Gastrocnemius medialis (tissue), 4 donors: ENCODE measurements around the gene C11orf86.

Experiments used
- POLR2A ChIP-seq, 2 donors: fragments of 450-650 bp; IDR thresholded peaks; one replicate each; pipeline ENCODE4 v1.6.1; 2017; ENCODE audit warnings: antibody characterized with exemption in 2 of 2, mild to moderate bottlenecking in 2 of 2, moderate library complexity in 2 of 2
- TF ChIP-seq, protein P1 (sequence below), 5 experiments: fragments of 450-650 bp in 3 of 5; fragments of 200-600 bp in 2 of 5; sonication (generic) in 2 of 5; IDR thresholded peaks in 4 of 5; conservative IDR thresholded peaks in 1 of 5; 1 replicate in 4 of 5; 2 replicates in 1 of 5; pipeline ENCODE4 v1.5.1; 2016 to 2019; ENCODE audit warnings: antibody characterized with exemption in 5 of 5, mild to moderate bottlenecking in 3 of 5, moderate library complexity in 3 of 5

DNA sequence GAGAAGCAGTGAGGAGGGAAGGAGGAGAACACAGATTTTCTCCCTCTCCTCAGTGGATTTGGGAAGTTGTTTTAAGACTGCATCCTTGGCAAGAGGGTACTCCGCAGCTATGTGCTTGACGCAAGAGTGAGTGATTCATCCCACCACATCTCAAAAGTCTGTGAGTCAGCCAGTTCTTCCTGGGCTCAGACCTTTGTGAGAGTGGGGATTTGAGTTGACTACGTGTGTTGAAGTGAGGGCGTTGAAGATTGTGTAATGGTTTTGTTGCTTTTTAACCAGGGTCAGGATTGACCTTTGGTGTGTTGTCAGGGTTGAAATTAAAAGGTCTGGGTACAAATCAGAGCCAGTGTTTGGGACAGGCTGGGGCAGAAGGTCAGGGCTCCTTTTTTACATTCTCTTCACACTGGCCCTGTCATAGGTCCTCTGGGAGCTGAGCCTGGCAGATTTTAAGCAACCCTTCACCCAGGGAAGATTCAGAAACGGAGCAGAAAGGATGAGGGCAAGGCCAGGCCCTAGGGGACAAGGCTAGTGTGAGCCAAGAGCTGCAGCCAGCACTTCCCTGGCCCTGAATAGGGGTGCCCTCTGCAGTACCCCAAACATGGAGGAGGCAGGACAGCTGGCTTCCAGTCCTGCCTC, 4.2 kb upstream of the C11orf86 start:
- TF ChIP-seq, protein P1, sequence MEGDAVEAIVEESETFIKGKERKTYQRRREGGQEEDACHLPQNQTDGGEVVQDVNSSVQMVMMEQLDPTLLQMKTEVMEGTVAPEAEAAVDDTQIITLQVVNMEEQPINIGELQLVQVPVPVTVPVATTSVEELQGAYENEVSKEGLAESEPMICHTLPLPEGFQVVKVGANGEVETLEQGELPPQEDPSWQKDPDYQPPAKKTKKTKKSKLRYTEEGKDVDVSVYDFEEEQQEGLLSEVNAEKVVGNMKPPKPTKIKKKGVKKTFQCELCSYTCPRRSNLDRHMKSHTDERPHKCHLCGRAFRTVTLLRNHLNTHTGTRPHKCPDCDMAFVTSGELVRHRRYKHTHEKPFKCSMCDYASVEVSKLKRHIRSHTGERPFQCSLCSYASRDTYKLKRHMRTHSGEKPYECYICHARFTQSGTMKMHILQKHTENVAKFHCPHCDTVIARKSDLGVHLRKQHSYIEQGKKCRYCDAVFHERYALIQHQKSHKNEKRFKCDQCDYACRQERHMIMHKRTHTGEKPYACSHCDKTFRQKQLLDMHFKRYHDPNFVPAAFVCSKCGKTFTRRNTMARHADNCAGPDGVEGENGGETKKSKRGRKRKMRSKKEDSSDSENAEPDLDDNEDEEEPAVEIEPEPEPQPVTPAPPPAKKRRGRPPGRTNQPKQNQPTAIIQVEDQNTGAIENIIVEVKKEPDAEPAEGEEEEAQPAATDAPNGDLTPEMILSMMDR (IDR thresholded peaks at IDR 0.05 in 4 of 5, conservative IDR thresholded peaks at IDR 0.05 in 1 of 5), result no peak
- no peak for TF ChIP-seq POLR2A (IDR thresholded peaks at IDR 0.05)
